ENCODE results near the gene CNOT6.

CNOT6 gene

GRCh38 chr5:180624587-180624986 is 130.4 kb downstream of the CNOT6 start:
- no peaks in the 10 kb centered on the region for H3K9me3 Mint-ChIP-seq
- peaks cover 4 to 18% of the 10 kb centered on the region in 2 donors for H3K27me3 Mint-ChIP-seq
- DNase-seq (no peak), ATAC-seq (replicated peaks) (no peak)
- H3K36me3 Mint-ChIP-seq, result no peaks in the 10 kb centered on the region
- peaks cover 0 to 3% of the 10 kb centered on the region in 2 donors for H3K4me1 Mint-ChIP-seq
- no peak overlapping the region for H3K27ac Mint-ChIP-seq
- no peak overlapping the region for H3K4me3 Mint-ChIP-seq

GRCh38 chr5:180625125-180625790 is 131.1 kb downstream of the CNOT6 start:
- Mint-ChIP-seq H3K4me1 (peaks cover 0 to 2% of the 10 kb centered on the region in 2 donors), H3K27me3 (peaks cover 4 to 11% of the 10 kb centered on the region in 2 donors), H3K36me3 (no peaks in the 10 kb centered on the region), H3K4me3 (no peak overlapping the region), H3K9me3 (no peaks in the 10 kb centered on the region), H3K27ac (no peak overlapping the region)
- DNase-seq (no peak), ATAC-seq (replicated peaks) (no peak)

GRCh38 chr5:180625791-180626660 is 131.8 kb downstream of the CNOT6 start:
- H3K36me3 Mint-ChIP-seq, result no peaks in the 10 kb centered on the region
- ATAC-seq (replicated peaks) (no peak), DNase-seq (no peak)
- no peak overlapping the region for H3K4me3 Mint-ChIP-seq
- peaks cover 0 to 5% of the 10 kb centered on the region in 2 donors for H3K27me3 Mint-ChIP-seq
- peaks cover 0 to 2% of the 10 kb centered on the region in 2 donors for H3K4me1 Mint-ChIP-seq
- H3K27ac Mint-ChIP-seq, result no peak overlapping the region
- no peaks in the 10 kb centered on the region for H3K9me3 Mint-ChIP-seq

- peaks cover 0 to 5% of the 10 kb centered on the region in 2 donors for H3K27me3 Mint-ChIP-seq
- peaks cover 0 to 2% of the 10 kb centered on the region in 2 donors for H3K4me1 Mint-ChIP-seq
- H3K27ac Mint-ChIP-seq, result no peak overlapping the region
- peak in 1 of 2 donors; percentile 16 for ATAC-seq (replicated peaks)
- H3K36me3 Mint-ChIP-seq, result no peaks in the 10 kb centered on the region
- no peaks in the 10 kb centered on the region for H3K9me3 Mint-ChIP-seq
- no peak overlapping the region for H3K4me3 Mint-ChIP-seq
- no peak for DNase-seq
Measured at GRCh38 chr5:180626661-180627385, 132.6 kb downstream of the CNOT6 start.

GRCh38 chr5:180627386-180628120 is 133.4 kb downstream of the CNOT6 start:
- DNase-seq (no peak), ATAC-seq (replicated peaks) (no peak)
- no peak overlapping the region for H3K4me3 Mint-ChIP-seq
- H3K9me3 Mint-ChIP-seq, result no peaks in the 10 kb centered on the region
- H3K27me3 Mint-ChIP-seq, result peaks cover 0 to 5% of the 10 kb centered on the region in 2 donors
- H3K27ac Mint-ChIP-seq, result no peak overlapping the region
- H3K36me3 Mint-ChIP-seq, result no peaks in the 10 kb centered on the region
- H3K4me1 Mint-ChIP-seq, result peaks cover 2 to 4% of the 10 kb centered on the region in 2 donors
